Activated T-cell treated with anti-CD3 and anti-CD28 coated beads, Interleukin-2, amount 50 U/mL, for 72 hours (primary cell): ENCODE results near the gene IL12A. TPM values are rescaled to one million over a fixed set of nuclear protein-coding genes. Genes with fewer than 3 reads are reported as not detected.

Experiments used
- ATAC-seq, 2 donors: fragments of 150-1000 bp; cut with Tn5 transposase; replicated peaks in 1 of 2; 2 replicates each; pipeline ENCODE4 v1.10.0; 2021; ENCODE audit warnings: moderate library complexity in 2 of 2, mild to moderate bottlenecking in 1 of 2
- DNase-seq, 2 donors: peaks; one replicate each; pipeline ENCODE4 v3.0.0; 2021 to 2022; ENCODE audit warnings: mixed read lengths in 1 of 2
- H3K27ac Mint-ChIP-seq: one replicate; pipeline ENCODE4 v1.8.0; 2022; ENCODE audit warnings: mild to moderate bottlenecking, moderate library complexity, mixed read lengths
- H3K27me3 Mint-ChIP-seq: one replicate; pipeline ENCODE4 v1.8.0; 2022; ENCODE audit warnings: low read depth, mixed read lengths
- H3K36me3 Mint-ChIP-seq, 2 donors: one replicate each; pipeline ENCODE4 v1.8.0; 2022; ENCODE audit warnings: mixed read lengths in 2 of 2, mild to moderate bottlenecking in 1 of 2; ENCODE audit not compliant: insufficient read depth in 2 of 2
- H3K4me1 Mint-ChIP-seq: one replicate; pipeline ENCODE4 v1.8.0; 2022; ENCODE audit warnings: low read depth, mixed read lengths
- H3K4me3 Mint-ChIP-seq, 2 donors: one replicate each; pipeline ENCODE4 v1.8.0; 2022; ENCODE audit warnings: mild to moderate bottlenecking in 2 of 2, mixed read lengths in 2 of 2, moderate library complexity in 2 of 2
- H3K9me3 Mint-ChIP-seq, 2 donors: one replicate each; pipeline ENCODE4 v1.8.0; 2022; ENCODE audit warnings: mixed read lengths in 2 of 2
- total RNA-seq, 2 donors: library from RNA; stranded (reverse); gene quantifications; one replicate each; pipeline ENCODE4 v1.2.3, GENCODE V29; 2022

Gene IL12A
- total RNA-seq, 2 donors from 2014 or later, result not detected

- Mint-ChIP-seq H3K4me3 (no peak overlapping the region), H3K4me1 (no peaks in the 10 kb centered on the region), H3K27me3 (peaks cover 15% of the 10 kb centered on the region), H3K36me3 (no peaks in the 10 kb centered on the region), H3K27ac (no peak overlapping the region), H3K9me3 (no peaks in the 10 kb centered on the region)
- DNase-seq (no peak), ATAC-seq (no peak)
These were observed 31.5 kb downstream of the IL12A start for GRCh38 chr3:160020057-160020711.

DNA sequence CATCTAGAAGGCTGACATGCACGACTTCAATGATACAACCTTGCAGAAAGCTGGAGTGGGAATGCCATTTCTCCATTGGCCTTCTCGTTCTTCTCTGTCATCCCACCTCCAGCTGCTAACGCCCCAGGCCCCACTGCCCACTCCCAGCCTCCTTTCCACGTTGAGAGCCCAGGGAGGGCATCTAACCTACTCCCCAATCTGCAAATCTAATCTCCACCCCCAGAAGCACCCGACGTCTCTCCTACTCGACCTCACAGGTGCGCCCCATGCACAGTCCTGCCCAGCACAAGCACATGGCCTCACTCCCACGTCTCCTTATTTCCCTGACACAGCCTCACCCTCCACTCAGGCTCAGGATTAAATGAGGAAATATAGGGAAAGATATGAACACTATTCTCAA, 33.4 kb downstream of the IL12A start:
- Mint-ChIP-seq H3K9me3 (no peaks in the 10 kb centered on the region), H3K36me3 (no peaks in the 10 kb centered on the region), H3K27ac (no peak overlapping the region), H3K27me3 (peaks cover 15% of the 10 kb centered on the region), H3K4me3 (no peak overlapping the region), H3K4me1 (peaks cover 7% of the 10 kb centered on the region)
- ATAC-seq, result no peak
- DNase-seq, result no peak

GRCh38 chr3:160023476-160023875, 34.8 kb downstream of the IL12A start:
- H3K27ac Mint-ChIP-seq, result no peak overlapping the region
- no peak for ATAC-seq
- H3K4me1 Mint-ChIP-seq, result peaks cover 21% of the 10 kb centered on the region
- H3K9me3 Mint-ChIP-seq, result no peaks in the 10 kb centered on the region
- no peaks in the 10 kb centered on the region for H3K36me3 Mint-ChIP-seq
- H3K4me3 Mint-ChIP-seq, result no peak overlapping the region
- DNase-seq, result no peak
- peaks cover 15% of the 10 kb centered on the region for H3K27me3 Mint-ChIP-seq

GRCh38 chr3:160027541-160028195, 39.0 kb downstream of the IL12A start:
- no peaks in the 10 kb centered on the region for H3K27me3 Mint-ChIP-seq
- peaks cover 23% of the 10 kb centered on the region for H3K4me1 Mint-ChIP-seq
- DNase-seq (peak; percentile 37 to 41), ATAC-seq (peak; percentile 89 to 90)
- H3K36me3 Mint-ChIP-seq, result no peaks in the 10 kb centered on the region
- H3K27ac Mint-ChIP-seq, result peak overlapping the region; percentile 40
- H3K4me3 Mint-ChIP-seq, result peak overlapping the region; percentile 40 to 42
- no peaks in the 10 kb centered on the region for H3K9me3 Mint-ChIP-seq

GRCh38 chr3:160035757-160036156, 47.1 kb downstream of the IL12A start:
- Mint-ChIP-seq H3K27ac (no peak overlapping the region), H3K4me1 (no peaks in the 10 kb centered on the region), H3K9me3 (no peaks in the 10 kb centered on the region), H3K27me3 (peaks cover 24% of the 10 kb centered on the region), H3K4me3 (no peak overlapping the region), H3K36me3 (no peaks in the 10 kb centered on the region)
- no peak for ATAC-seq
- no peak for DNase-seq

DNA sequence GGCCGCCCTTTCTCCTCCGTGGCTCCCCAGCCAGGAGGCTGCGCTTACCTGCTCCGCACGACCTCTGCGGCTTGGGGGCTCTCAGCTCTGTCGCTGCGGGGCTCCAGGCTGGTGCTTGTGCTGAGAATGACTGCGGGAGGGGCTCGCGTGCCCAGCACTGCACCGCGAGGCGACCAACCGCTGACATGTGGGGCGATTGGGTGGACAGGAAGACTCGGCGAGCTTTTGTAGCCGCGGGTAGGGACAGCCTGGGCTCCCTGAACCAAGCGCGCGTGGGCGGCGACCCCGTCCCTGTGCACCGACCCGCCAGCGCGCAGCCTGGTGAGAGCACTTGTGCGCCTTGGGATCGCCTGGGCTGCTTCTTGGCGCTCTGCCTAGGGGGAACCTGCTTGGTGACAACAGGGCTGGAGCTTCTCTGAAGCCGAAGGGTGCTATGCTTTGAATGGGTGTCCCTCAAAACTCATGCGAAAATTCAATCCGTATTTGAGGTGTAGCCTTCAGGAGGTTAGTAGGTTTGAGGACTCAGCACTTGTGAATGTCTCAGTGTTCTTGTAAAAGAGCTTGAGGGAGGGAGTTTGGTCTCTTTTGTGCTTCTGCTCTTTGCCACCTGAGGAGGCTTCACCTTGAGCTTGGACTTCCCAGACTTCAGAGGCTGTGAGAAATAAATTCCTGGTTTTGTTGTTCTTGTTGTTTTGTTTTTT, 50.4 kb downstream of the IL12A start:
- ATAC-seq (peak in 1 of 2 donors; percentile 62), DNase-seq (peak; percentile 15 to 30)
- Mint-ChIP-seq H3K27ac (no peak overlapping the region), H3K9me3 (peaks cover 10% of the 10 kb centered on the region in 2 donors), H3K4me1 (no peaks in the 10 kb centered on the region), H3K4me3 (peak overlapping the region; percentile 14 to 24), H3K36me3 (peaks cover 6 to 7% of the 10 kb centered on the region in 2 donors), H3K27me3 (peaks cover 40% of the 10 kb centered on the region)

DNA sequence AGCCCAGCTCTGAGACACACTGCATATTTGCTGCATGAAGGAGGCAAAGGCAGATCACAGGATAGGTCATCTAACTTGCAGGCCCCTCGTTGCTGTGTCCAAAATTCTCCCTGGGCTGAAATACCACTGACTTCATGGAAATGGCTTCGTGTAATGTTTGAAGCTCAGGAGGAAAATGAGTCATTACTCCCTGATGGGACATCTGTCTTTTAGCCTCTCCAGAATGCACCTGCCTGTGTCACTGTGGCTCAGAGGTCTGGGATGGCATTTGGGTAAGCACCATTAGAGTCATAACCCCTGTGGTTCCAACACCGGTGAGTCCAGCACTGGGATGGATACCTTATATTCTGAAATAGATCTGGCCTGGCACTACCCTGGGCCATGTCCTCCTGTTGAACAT, 51.5 kb downstream of the IL12A start:
- H3K9me3 Mint-ChIP-seq, result peaks cover 10% of the 10 kb centered on the region in 2 donors
- ATAC-seq (no peak), DNase-seq (no peak)
- H3K27me3 Mint-ChIP-seq, result peaks cover 40% of the 10 kb centered on the region
- no peak overlapping the region for H3K4me3 Mint-ChIP-seq
- no peak overlapping the region for H3K27ac Mint-ChIP-seq
- H3K4me1 Mint-ChIP-seq, result no peaks in the 10 kb centered on the region
- peaks cover 6 to 7% of the 10 kb centered on the region in 2 donors for H3K36me3 Mint-ChIP-seq

- ATAC-seq, result no peak
- Mint-ChIP-seq H3K4me3 (no peak overlapping the region), H3K4me1 (no peaks in the 10 kb centered on the region), H3K9me3 (peaks cover 10% of the 10 kb centered on the region in 2 donors), H3K27me3 (peaks cover 40% of the 10 kb centered on the region), H3K36me3 (peaks cover 6 to 7% of the 10 kb centered on the region in 2 donors), H3K27ac (no peak overlapping the region)
- no peak for DNase-seq
These were observed 52.8 kb downstream of the IL12A start for GRCh38 chr3:160041465-160041864.

- Mint-ChIP-seq H3K27me3 (peaks cover 26% of the 10 kb centered on the region), H3K36me3 (peaks cover 6 to 7% of the 10 kb centered on the region in 2 donors), H3K27ac (no peak overlapping the region), H3K4me3 (no peak overlapping the region), H3K4me1 (no peaks in the 10 kb centered on the region), H3K9me3 (peaks cover 10% of the 10 kb centered on the region in 2 donors)
- ATAC-seq (no peak), DNase-seq (no peak)
These were observed 55.5 kb downstream of the IL12A start for GRCh38 chr3:160044121-160044520.

Other genes starting within 250 kb of the IL12A start
- gene SCHIP1, start 149.0 kb upstream of the IL12A start, total RNA-seq, result not detected
- gene C3orf80, start 236.6 kb downstream of the IL12A start, total RNA-seq, result under 1 TPM; 0.09 to 0.10 TPM